Measurements from ENCODE around the gene TRAPPC5. TPM values are rescaled to one million over a fixed set of nuclear protein-coding genes. Genes with fewer than 3 reads are reported as not detected.

Gene TRAPPC5
- total RNA-seq, 6 experiments from 2014 or later = 143 to 179 (median 159) TPM

DNA sequence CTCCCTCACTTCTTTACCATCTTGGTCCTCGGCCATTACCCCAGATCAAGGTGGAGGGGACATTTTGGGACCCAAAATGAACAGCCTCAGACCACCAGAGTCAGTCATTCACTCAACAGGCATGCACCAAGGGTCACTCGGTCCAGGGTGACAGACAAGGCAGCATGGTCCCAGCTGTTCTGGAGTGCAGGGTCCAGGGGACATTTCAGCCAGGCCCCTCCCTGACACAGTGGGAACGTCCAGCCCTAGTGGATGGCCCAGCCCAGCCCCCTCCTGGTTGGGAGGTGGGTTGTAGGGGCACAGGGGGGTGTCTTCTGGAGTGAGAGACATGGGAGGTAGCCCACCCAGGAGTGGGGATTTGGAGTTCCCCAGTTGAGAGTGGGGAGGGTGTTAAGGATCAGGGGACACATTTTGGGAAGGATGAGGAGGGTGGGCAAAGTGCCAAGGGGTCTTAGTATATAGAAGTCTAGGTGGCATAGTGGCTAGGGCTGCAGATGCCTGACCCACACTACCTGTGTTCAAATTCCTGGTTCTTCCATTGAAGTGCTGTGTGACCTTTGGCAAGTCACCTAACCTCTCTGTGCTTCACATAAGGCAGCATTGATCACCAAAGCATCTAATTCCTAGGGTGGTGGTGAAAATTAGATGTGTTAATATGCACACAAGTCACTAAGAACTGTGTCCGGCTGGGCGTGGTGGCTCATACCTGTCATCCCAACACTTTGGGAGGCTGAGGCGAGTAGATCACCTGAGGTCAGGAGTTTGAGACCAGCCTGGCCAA, 23.8 kb downstream of the TRAPPC5 start:
- TF ChIP-seq, protein P1, sequence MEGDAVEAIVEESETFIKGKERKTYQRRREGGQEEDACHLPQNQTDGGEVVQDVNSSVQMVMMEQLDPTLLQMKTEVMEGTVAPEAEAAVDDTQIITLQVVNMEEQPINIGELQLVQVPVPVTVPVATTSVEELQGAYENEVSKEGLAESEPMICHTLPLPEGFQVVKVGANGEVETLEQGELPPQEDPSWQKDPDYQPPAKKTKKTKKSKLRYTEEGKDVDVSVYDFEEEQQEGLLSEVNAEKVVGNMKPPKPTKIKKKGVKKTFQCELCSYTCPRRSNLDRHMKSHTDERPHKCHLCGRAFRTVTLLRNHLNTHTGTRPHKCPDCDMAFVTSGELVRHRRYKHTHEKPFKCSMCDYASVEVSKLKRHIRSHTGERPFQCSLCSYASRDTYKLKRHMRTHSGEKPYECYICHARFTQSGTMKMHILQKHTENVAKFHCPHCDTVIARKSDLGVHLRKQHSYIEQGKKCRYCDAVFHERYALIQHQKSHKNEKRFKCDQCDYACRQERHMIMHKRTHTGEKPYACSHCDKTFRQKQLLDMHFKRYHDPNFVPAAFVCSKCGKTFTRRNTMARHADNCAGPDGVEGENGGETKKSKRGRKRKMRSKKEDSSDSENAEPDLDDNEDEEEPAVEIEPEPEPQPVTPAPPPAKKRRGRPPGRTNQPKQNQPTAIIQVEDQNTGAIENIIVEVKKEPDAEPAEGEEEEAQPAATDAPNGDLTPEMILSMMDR (IDR thresholded peaks at IDR 0.05) = no peak
- H3K9me3 Mint-ChIP-seq = no peaks in the 10 kb centered on the region
- no peaks in the 10 kb centered on the region for H3K4me1 Mint-ChIP-seq (ENCODE audit: low read depth)
- H3K4me3 Mint-ChIP-seq = no peak overlapping the region
- H3K36me3 Mint-ChIP-seq (ENCODE audit: low read depth) = no peaks in the 10 kb centered on the region
- no peak for DNase-seq
- peaks cover 15% of the 10 kb centered on the region for H3K27me3 Mint-ChIP-seq (ENCODE audit: insufficient read depth)
- H3K27ac Mint-ChIP-seq = no peak overlapping the region

DNA sequence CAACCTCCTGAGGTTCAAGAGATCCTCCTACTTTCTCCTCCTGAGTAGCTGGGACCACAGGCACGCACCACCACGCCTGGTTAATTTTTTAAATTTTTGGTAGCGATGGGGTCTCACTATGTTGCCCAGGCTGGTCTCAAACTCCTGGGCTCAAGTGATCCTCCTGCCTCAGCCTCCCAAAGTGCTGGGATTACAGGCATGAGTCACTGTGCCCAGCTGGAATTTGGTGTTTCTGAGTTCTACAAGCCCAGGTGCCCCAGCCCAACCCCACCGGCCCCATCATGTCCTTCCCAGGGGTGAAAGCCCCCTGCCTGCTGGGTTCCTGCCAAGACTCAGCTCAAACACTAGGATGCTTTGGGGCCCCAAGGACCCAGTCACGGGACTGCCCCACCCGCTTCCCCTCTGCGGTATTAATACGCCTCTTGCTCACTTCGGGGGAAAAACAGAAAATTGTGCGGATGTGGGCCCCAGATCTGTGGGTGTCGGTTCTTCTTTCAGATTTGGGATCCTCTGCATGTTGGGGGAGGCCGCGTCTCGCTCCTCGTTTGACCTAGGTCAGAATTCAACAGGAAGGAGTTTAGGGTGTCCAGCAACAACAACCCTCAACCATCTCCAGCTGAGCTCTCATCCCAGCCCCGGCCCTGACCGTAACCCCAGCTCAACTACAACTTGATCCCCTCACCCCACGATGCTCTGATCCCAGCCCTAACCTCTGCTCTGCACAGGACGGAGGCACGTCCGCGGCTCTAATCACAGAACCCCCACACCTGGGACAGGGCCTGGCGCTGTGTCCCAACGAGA, 25.0 kb downstream of the TRAPPC5 start:
- Mint-ChIP-seq H3K9me3 (no peaks in the 10 kb centered on the region), H3K4me3 (no peak overlapping the region), H3K36me3 (ENCODE audit: low read depth) (no peaks in the 10 kb centered on the region), H3K27me3 (ENCODE audit: insufficient read depth) (peaks cover 15% of the 10 kb centered on the region), H3K4me1 (ENCODE audit: low read depth) (no peaks in the 10 kb centered on the region), H3K27ac (no peak overlapping the region)
- TF ChIP-seq, protein P1 (IDR thresholded peaks at IDR 0.05) = no peak
- no peak for DNase-seq

DNA sequence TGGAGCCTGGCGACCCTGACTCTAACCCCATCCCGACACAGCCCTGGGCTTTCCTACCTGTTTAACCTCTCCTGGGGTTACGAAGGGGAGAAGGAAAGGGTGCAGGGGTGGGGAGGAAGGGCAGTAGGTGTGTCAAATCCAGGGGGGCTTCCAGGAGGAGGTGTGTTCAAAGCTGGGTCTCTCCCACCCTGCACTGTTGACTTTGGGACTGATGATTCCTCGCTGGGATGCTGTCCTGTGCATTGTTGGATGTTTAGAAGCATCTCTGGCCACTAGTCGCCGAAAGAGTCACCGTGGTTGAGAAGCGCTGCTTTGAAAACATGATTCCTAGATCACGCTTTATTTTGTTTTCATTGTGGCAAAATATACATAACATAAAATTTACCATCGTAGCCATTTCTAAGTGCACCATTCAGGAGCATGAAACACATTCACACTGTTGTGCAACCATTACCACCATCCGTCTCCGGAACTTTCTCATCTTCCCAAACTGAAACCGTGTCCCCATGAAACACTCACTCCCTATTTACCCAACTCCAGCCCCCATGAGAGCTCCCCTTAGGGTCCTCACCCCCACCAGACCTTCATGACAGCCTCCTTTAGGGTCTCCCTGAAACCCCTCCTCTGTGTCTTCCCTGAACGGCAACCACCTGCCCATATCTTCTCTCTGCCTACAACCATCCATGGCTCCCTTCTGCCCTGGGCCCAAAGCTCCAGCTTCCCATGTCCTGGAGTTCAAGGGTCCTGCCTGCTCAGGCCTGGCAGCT, 25.7 kb downstream of the TRAPPC5 start:
- H3K36me3 Mint-ChIP-seq (ENCODE audit: low read depth) = no peaks in the 10 kb centered on the region
- H3K27me3 Mint-ChIP-seq (ENCODE audit: insufficient read depth) = peaks cover 17% of the 10 kb centered on the region
- H3K4me3 Mint-ChIP-seq = no peak overlapping the region
- H3K9me3 Mint-ChIP-seq = no peaks in the 10 kb centered on the region
- no peak overlapping the region for H3K27ac Mint-ChIP-seq
- no peaks in the 10 kb centered on the region for H3K4me1 Mint-ChIP-seq (ENCODE audit: low read depth)
- TF ChIP-seq, protein P1 (IDR thresholded peaks at IDR 0.05) = no peak
- no peak for DNase-seq

DNA sequence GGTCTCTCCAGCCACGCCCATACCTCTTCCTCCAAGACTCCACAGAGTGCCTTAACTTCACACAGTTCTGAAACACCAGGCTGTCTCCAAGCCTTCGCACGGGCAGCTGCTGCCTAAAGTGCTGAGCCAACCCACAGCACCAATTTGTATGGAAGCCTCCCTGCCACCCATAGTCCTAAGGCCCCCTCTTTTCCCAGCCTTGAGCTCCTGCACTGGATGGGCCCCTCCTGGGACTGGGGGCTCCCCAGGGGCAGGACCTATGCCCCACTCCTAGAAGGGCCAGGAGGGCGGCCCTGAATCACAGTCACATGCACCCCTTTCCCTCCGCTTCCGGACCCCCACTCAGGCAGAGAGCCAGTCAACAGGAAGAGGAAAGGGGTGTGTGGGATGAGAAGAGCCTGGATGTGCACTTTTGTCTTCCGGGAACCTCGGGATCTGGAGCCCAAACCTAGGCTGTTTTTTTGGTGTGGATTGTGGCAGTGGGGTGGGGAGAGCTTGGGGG, 26.4 kb downstream of the TRAPPC5 start:
- Mint-ChIP-seq H3K36me3 (ENCODE audit: low read depth) (no peaks in the 10 kb centered on the region), H3K27ac (no peak overlapping the region), H3K4me3 (no peak overlapping the region), H3K27me3 (ENCODE audit: insufficient read depth) (peaks cover 16% of the 10 kb centered on the region), H3K9me3 (no peaks in the 10 kb centered on the region), H3K4me1 (ENCODE audit: low read depth) (no peaks in the 10 kb centered on the region)
- DNase-seq = no peak
- TF ChIP-seq, protein P1 (IDR thresholded peaks at IDR 0.05) = no peak

DNA sequence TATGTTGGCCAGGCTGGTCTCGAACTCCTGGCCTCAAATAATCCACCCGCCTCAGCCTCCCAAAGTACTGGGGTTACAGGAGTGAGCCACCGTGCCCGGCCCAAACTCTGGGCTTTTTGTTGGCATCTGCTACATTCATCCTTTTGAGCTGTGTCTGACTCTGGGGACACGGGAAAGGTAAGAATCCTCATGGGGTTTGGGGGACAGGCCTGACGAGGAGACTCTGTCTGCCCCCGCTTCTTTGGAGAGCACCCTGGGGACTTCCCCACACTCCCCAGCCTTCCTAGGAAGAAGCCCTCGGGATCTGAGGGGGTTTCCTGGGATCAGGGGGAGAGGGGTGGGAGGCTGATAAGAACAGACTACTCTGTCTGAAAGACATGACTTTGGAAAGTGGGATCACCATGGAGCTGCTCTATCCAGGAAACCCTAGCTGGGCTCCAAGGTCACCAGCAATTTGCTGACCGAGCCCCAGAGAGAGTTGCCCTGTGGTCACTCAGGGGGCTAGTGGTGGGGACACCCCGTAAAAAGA, 29.4 kb downstream of the TRAPPC5 start:
- H3K27me3 Mint-ChIP-seq (ENCODE audit: insufficient read depth) = peaks cover 11% of the 10 kb centered on the region
- no peaks in the 10 kb centered on the region for H3K4me1 Mint-ChIP-seq (ENCODE audit: low read depth)
- no peaks in the 10 kb centered on the region for H3K9me3 Mint-ChIP-seq
- H3K27ac Mint-ChIP-seq = no peak overlapping the region
- no peak overlapping the region for H3K4me3 Mint-ChIP-seq
- H3K36me3 Mint-ChIP-seq (ENCODE audit: low read depth) = no peaks in the 10 kb centered on the region
- DNase-seq = no peak
- TF ChIP-seq, protein P1 (IDR thresholded peaks at IDR 0.05) = no peak

All from HFFc6 (cell line).